Measurements from ENCODE around the gene EAF1.

The EAF1 gene

DNA sequence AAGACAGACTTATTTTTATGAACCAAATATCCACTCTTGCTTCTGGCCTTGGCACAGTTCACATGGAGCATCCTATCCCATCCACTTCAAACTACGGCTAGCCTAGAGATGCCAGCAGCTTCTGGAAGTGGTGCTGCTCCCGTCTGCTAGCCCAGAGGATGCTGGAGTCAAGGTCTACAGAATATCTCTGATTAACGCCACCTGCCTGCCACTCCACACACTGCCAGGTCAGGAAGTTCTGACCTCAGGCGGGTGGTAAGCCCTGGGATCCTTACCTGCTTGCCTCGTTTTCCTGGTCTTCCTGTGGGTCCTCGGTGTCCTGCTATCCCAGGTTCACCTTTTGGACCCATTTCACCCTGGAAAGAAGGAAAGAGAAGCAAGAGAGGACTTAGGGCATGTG, 42.9 kb downstream of the EAF1 start:
- TF ChIP-seq, protein P1, sequence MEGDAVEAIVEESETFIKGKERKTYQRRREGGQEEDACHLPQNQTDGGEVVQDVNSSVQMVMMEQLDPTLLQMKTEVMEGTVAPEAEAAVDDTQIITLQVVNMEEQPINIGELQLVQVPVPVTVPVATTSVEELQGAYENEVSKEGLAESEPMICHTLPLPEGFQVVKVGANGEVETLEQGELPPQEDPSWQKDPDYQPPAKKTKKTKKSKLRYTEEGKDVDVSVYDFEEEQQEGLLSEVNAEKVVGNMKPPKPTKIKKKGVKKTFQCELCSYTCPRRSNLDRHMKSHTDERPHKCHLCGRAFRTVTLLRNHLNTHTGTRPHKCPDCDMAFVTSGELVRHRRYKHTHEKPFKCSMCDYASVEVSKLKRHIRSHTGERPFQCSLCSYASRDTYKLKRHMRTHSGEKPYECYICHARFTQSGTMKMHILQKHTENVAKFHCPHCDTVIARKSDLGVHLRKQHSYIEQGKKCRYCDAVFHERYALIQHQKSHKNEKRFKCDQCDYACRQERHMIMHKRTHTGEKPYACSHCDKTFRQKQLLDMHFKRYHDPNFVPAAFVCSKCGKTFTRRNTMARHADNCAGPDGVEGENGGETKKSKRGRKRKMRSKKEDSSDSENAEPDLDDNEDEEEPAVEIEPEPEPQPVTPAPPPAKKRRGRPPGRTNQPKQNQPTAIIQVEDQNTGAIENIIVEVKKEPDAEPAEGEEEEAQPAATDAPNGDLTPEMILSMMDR (IDR thresholded peaks at IDR 0.05; ENCODE audit: low read depth, low read length): no peak
- DNase-seq: no peak

DNA sequence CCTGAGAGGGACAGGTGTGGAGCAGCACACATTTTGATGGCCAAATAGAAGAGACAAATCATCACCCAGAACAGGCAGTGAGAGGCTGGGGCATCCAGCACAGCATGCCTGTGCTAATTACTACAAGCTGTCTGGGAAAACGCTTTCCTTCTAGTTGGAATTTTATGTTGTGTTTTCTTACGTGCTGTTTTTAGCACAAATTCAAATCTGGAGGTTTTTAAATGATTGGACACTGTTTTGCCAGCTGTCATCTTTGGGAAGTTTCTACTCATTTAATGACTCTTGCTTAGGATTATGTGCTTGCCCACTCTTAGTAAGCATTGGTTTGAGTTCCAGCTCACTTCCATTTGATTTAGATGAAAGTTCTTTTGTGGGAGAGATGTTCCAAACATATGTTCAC, 43.5 kb downstream of the EAF1 start:
- TF ChIP-seq, protein P1 (IDR thresholded peaks at IDR 0.05; ENCODE audit: low read depth, low read length): no peak
- H3K9me3 ChIP-seq: no peaks in the 10 kb centered on the region
- no peaks in the 10 kb centered on the region for H3K27me3 ChIP-seq
- no peaks in the 10 kb centered on the region for H3K4me1 ChIP-seq
- no peak for DNase-seq
- H3K36me3 ChIP-seq: no peaks in the 10 kb centered on the region
- no peak overlapping the region for H3K4me3 ChIP-seq (ENCODE audit: low read depth, low read length)

More for the DNA sequence above, 42.9 kb downstream of the EAF1 start:
- no peak overlapping the region for H3K4me3 ChIP-seq (ENCODE audit: low read depth, low read length)
- H3K36me3 ChIP-seq: no peaks in the 10 kb centered on the region
- no peaks in the 10 kb centered on the region for H3K4me1 ChIP-seq
- H3K27me3 ChIP-seq: no peaks in the 10 kb centered on the region
- H3K9me3 ChIP-seq: no peaks in the 10 kb centered on the region

DNA sequence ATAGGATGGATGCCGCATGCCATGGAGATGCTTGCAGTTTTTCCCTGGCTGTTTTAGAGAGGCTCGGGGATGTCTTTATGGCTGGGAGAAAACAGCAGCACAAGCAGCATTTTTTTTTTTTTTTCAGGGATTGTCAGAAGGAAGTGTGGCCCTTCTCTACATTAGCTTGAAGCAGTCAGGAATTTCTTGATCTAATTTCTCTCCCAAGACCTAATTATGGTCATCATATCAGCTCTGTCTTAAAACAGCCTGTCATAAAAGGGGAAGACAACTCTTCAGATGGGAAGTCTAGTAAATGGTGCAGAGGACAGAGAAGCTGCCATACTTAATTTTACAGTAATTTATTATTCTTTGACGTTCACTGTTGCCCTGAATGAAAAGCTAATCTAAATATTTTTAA, 44.5 kb downstream of the EAF1 start:
- Histone ChIP-seq H3K4me1 (peaks cover 5% of the 10 kb centered on the region), H3K27me3 (no peaks in the 10 kb centered on the region), H3K36me3 (no peaks in the 10 kb centered on the region), H3K4me3 (ENCODE audit: low read depth, low read length) (no peak overlapping the region), H3K9me3 (no peaks in the 10 kb centered on the region)
- no peak for DNase-seq
- TF ChIP-seq, protein P1 (IDR thresholded peaks at IDR 0.05; ENCODE audit: low read depth, low read length): no peak

DNA sequence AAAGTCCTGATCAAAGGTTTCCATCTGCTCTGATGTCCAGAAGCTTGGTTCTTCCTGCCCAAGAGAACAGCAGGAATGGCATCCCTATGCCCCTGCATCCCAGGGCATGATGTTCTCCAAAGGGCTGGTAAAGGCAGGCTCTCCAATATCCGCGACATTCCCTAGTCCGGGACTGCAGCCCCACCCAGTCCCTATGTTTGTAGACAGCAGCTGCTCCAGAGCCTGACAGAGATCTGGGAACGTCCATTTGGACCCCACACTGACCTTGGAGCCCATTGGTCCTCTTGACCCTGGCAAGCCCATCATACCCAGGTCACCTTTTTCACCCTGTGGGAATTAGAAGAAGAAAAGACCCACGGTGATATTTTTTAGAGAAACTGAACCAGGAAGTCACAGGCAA, 47.8 kb downstream of the EAF1 start:
- TF ChIP-seq, protein P1 (IDR thresholded peaks at IDR 0.05; ENCODE audit: low read depth, low read length): no peak
- DNase-seq: no peak
- Histone ChIP-seq H3K27me3 (no peaks in the 10 kb centered on the region), H3K4me1 (peaks cover 17% of the 10 kb centered on the region), H3K36me3 (no peaks in the 10 kb centered on the region), H3K9me3 (no peaks in the 10 kb centered on the region), H3K4me3 (ENCODE audit: low read depth, low read length) (no peak overlapping the region)

DNA sequence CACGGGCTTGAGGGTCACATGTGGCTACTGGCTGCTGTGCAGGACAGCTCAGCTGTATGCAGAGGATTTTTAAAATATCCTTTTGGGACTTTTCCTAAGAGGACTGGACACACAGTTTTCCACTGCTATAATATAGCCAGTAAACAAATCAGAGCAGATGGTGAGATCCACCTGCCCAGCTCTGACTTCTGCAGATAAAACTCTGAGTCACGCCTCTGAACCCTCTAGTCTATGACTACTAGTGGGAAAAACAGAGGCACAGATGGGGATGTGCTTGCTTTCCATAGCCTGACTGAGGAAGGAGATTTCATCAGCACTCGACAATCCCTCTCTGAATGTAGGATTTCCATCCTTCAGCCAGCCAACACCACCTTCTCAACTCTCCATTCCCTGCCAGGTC, 49.0 kb downstream of the EAF1 start:
- H3K36me3 ChIP-seq: no peaks in the 10 kb centered on the region
- H3K4me3 ChIP-seq (ENCODE audit: low read depth, low read length): no peak overlapping the region
- H3K4me1 ChIP-seq: peaks cover 17% of the 10 kb centered on the region
- TF ChIP-seq, protein P1 (IDR thresholded peaks at IDR 0.05; ENCODE audit: low read depth, low read length): no peak
- H3K27me3 ChIP-seq: no peaks in the 10 kb centered on the region
- no peaks in the 10 kb centered on the region for H3K9me3 ChIP-seq
- peak; percentile 35 for DNase-seq

DNA sequence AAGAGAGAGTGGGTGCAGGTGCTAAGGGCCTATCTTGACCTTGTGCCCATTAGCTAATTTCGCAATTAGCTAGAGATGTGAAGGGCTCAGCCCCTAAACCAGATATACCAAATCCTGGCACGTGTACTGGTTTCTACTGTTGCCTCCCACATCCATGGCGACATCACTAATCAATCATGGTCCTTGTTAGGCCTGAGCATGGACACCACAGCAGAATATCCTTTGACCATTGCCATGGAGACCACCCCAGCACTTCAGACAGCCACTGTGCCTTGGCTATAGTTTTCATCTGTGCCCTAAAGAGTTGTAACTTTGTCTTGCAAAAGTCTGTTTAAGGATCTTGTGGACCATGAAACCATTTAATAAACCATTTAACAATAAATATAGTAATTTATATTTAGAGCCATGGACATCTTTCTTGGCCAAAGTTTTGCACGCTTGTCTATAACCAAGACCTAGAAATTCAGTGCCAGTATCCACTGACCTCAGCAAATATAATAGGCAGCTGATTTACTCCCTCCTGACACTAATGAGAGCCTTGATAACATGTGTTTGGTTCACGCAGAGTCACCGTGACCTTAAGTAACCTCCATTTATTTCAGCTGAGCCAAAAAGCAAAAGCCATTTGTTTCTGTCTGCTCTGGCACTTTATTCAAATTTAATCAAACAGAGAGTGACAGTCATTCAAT, 50.7 kb downstream of the EAF1 start:
- DNase-seq: no peak
- TF ChIP-seq, protein P1 (IDR thresholded peaks at IDR 0.05; ENCODE audit: low read depth, low read length): no peak
- Histone ChIP-seq H3K4me3 (ENCODE audit: low read depth, low read length) (no peak overlapping the region), H3K36me3 (no peaks in the 10 kb centered on the region), H3K4me1 (peaks cover 17% of the 10 kb centered on the region), H3K9me3 (no peaks in the 10 kb centered on the region), H3K27me3 (no peaks in the 10 kb centered on the region)

All from BE2C (cell line).